Activated CD4-positive, alpha-beta T cell treated with anti-CD3 and anti-CD28 coated beads, Interleukin-2, amount 10 ng/mL, durations not matched to agents 7 days and 5 days (primary cell): ENCODE measurements around the gene JOSD2. TPM values are rescaled to one million over a fixed set of nuclear protein-coding genes. Genes with fewer than 3 reads are reported as not detected.

Source experiments
- CTCF ChIA-PET: fragments of 350-600 bp; sonication (Branson Sonifier 250); formaldehyde crosslinking; loops from one replicate; lab custom pipeline; 2021; ENCODE audit warnings: antibody characterized with exemption; lab: Charles Lee
- POLR2A ChIA-PET: fragments of 350-600 bp; sonication (Branson Sonifier 250); formaldehyde crosslinking; loops from one replicate; lab custom pipeline; 2021; ENCODE audit warnings: antibody characterized with exemption; lab: Charles Lee
- DNase-seq: peaks from one replicate; pipeline ENCODE4 v3.0.0-alpha.2; 2020
- H3K27ac Mint-ChIP-seq: one replicate; pipeline ENCODE4 v1.8.0; 2021; ENCODE audit warnings: mild to moderate bottlenecking, moderate library complexity, mixed read lengths
- H3K27me3 Mint-ChIP-seq: one replicate; pipeline ENCODE4 v1.8.0; 2021; ENCODE audit warnings: mixed read lengths
- H3K36me3 Mint-ChIP-seq: one replicate; pipeline ENCODE4 v1.8.0; 2021; ENCODE audit warnings: low read depth, mixed read lengths
- H3K4me1 Mint-ChIP-seq: one replicate; pipeline ENCODE4 v1.8.0; 2021; ENCODE audit warnings: mixed read lengths
- H3K4me3 Mint-ChIP-seq: one replicate; pipeline ENCODE4 v1.8.0; 2021; ENCODE audit warnings: mild to moderate bottlenecking, moderate library complexity, mixed read lengths
- H3K9me3 Mint-ChIP-seq: one replicate; pipeline ENCODE4 v1.8.0; 2021; ENCODE audit warnings: mixed read lengths
- total RNA-seq, 2 experiments: library from RNA; stranded (reverse); gene quantifications; one replicate each; pipeline ENCODE4 v1.2.3, GENCODE V29; 2021

Gene JOSD2
- total RNA-seq, 2 experiments from 2014 or later = 35.7 to 42.0 TPM

DNA sequence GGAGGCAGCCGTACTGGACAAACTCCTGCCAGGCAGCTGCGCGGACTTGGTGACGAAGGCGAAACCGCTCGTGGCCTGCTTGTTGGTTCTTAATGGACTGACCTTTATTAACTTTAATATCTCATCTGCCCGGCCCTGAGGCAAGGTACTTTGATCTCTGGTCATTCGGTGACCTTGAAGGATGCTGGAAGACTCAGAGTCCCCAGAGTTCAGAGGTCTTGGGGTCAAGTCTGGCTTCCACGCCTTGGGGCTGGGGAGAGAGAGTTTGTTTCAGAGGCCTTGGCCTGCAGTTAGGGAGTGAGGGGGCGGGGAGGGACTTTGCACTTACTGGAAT lies 44.3 kb downstream of the JOSD2 start:
- Mint-ChIP-seq H3K9me3 (no peaks in the 10 kb centered on the region), H3K27ac (no peak overlapping the region), H3K4me1 (no peaks in the 10 kb centered on the region), H3K27me3 (peaks cover 2% of the 10 kb centered on the region), H3K4me3 (no peak overlapping the region), H3K36me3 (no peaks in the 10 kb centered on the region)
- no peak for DNase-seq
- ChIA-PET POLR2A (no interaction called here), CTCF (interaction anchor here (0.9 kb wide), 1 partner anchor 98 kb away, joined by 3 read pairs; no protein-coding TSS in a partner anchor)

DNA sequence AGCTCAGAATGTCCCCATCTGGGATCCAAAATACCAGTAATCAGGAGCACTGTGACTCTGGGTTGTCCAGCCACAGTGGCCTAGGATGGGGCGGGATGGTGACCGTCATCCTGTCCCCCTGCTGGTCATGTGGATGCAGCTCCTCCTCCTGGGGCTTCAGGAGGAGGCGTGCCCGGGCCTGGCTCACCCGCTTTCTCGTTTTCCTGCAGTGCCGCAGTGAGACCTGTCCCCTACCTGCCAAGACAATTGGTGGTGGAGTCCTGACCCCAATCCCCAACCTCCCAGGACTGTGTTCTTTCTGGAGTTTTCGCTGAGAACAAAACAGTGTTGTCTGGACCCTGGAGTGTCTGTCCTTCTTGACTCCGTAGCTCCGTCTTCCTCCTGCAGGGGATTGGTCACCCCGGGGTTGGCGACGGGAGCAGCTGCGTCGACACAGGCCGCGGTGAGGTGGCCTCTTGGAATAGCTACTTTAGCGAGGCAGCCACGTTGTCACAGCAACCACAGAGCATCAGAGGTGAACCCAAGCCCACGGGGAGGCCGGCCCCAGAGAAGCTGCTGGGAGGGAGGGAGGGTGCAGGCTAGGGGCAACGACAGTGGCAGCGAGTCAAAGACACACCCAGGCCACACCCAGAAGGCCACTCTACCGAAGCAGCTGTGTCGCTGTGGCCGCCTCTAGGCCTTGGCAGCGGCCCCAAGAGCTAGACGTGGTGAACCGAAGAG lies 44.8 kb downstream of the JOSD2 start:
- ChIA-PET CTCF (interaction anchor here (0.9 kb wide), 1 partner anchor 98 kb away, joined by 3 read pairs; no protein-coding TSS in a partner anchor), POLR2A (interaction anchor here (0.6 kb wide), 1 partner anchor 37 kb away, joined by 3 read pairs; no protein-coding TSS in a partner anchor)
- no peak for DNase-seq
- Mint-ChIP-seq H3K4me1 (peaks cover 3% of the 10 kb centered on the region), H3K9me3 (no peaks in the 10 kb centered on the region), H3K27ac (no peak overlapping the region), H3K36me3 (no peaks in the 10 kb centered on the region), H3K4me3 (no peak overlapping the region), H3K27me3 (peaks cover 2% of the 10 kb centered on the region)

DNA sequence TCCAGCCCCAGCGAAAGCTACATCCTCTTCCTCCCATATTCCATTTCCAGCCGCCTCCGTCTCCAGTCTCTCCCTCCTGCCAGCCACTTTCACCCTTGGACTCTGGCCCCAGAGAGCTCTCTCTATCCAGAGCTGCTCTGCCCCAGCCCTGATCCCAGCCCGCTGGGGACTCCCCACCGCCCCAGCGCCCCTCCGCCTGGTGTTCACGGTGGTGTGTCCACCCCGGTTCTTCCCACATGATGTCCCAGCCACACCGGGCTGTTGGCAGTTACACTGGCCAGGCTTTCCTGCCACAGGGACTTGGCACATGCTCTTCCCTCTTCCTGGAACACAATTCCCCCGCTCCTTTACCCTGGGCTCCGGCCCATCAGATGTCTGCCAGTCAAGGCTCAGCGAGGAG lies 46.0 kb downstream of the JOSD2 start:
- H3K9me3 Mint-ChIP-seq = no peaks in the 10 kb centered on the region
- ChIA-PET POLR2A (no interaction called here), CTCF (interaction anchor here (0.9 kb wide), 1 partner anchor 92 kb away, joined by 3 read pairs; no protein-coding TSS in a partner anchor)
- H3K27ac Mint-ChIP-seq = no peak overlapping the region
- H3K4me1 Mint-ChIP-seq = peaks cover 9% of the 10 kb centered on the region
- peaks cover 5% of the 10 kb centered on the region for H3K27me3 Mint-ChIP-seq
- H3K36me3 Mint-ChIP-seq = no peaks in the 10 kb centered on the region
- no peak overlapping the region for H3K4me3 Mint-ChIP-seq
- no peak for DNase-seq

DNA sequence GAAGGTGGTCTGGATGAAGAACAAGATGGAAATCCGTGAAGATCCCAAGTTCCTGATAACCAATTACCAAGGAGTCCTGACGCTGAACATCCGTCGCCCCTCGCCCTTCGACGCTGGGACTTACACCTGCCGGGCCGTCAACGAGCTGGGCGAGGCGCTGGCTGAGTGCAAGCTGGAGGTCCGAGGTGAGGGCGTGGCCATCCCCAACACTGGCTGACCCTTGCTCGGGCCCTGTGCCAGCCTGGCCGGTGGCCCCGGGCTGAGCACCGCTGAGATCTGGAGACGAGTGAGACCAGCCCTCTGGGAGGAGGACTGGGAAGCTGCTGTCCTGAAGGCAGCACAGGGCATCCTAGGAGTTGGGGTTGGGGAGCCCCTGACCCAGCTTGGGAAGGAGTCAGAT lies 46.6 kb downstream of the JOSD2 start:
- H3K27ac Mint-ChIP-seq = no peak overlapping the region
- POLR2A ChIA-PET = no interaction called here
- H3K4me3 Mint-ChIP-seq = no peak overlapping the region

DNA sequence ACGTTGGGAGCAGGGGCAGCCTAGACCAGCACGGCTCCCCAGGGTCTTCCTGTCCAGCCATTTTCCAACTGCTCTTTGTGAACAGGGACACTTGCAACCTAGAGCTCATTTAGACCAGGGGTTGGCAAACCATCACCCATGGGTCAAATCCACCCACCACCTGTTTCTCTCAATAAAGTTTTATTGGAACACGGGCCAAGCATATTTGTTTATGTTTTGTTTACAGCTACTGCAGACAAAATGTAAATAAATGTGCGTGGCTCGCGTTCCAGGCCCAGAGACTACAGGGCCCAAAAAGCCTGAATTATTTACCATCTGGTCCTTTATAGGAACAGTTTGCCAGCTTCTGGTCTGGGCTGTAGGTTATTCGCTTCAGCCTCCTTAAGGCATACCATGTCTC lies 48.0 kb downstream of the JOSD2 start:
- H3K9me3 Mint-ChIP-seq = no peaks in the 10 kb centered on the region
- CTCF ChIA-PET = interaction anchor here (1.4 to 1.7 kb wide), 2 partner anchors 16 to 105 kb away, joined by 5 to 6 read pairs; no protein-coding TSS in a partner anchor
- no peak overlapping the region for H3K27ac Mint-ChIP-seq
- H3K4me3 Mint-ChIP-seq = no peak overlapping the region
- POLR2A ChIA-PET = no interaction called here
- no peaks in the 10 kb centered on the region for H3K36me3 Mint-ChIP-seq
- H3K27me3 Mint-ChIP-seq = peaks cover 4% of the 10 kb centered on the region
- DNase-seq = no peak
- H3K4me1 Mint-ChIP-seq = peaks cover 15% of the 10 kb centered on the region

More for the DNA sequence above, 46.6 kb downstream of the JOSD2 start:
- no peaks in the 10 kb centered on the region for H3K9me3 Mint-ChIP-seq
- H3K36me3 Mint-ChIP-seq = no peaks in the 10 kb centered on the region
- peaks cover 6% of the 10 kb centered on the region for H3K27me3 Mint-ChIP-seq
- no peak for DNase-seq
- CTCF ChIA-PET = interaction anchor here (0.8 to 0.9 kb wide), 2 partner anchors 92 to 132 kb away, joined by 3 read pairs; no protein-coding TSS in a partner anchor
- peaks cover 15% of the 10 kb centered on the region for H3K4me1 Mint-ChIP-seq

DNA sequence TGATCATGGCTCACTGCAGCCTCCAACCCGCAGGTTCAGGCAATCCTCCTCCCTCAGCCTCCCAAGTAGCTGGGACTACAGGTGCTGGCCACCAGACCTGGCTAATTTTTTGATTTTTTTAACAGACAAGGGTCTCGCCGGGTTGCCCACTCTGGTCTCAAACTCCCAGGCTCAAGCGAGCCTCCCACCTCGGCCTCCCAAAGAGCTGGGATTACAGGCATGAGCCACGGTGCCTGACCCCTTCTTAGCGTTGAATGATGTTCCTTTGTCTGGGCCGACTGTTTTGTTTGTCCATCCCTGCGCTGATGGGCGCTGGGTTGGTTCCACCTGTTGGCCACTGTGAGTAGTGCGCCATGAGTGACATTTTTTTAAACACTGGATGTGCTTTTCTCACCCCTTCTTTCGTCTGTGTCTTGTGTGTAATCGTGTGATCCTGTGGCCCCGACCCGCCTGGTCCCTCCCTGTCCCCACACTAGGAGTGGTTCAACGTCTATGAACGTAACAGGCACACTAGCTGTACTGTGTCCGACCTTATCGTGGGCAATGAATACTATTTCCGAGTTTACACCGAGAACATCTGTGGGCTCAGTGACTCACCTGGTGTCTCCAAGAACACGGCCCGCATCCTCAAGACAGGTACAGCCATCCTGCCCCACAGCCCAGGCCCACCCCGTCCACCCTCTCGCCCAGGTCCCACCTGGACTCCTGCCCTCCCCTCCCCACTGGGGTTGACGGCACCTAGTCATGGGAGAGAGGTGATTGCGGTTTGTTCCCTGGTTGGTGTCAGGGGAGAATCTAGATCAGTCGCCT lies 49.7 kb downstream of the JOSD2 start:
- CTCF ChIA-PET = interaction anchor here (0.7 to 2.3 kb wide), 9 partner anchors 8 to 104 kb away, joined by 3 to 17 read pairs (median 5); no protein-coding TSS in a partner anchor
- Mint-ChIP-seq H3K9me3 (no peaks in the 10 kb centered on the region), H3K27me3 (peaks cover 9% of the 10 kb centered on the region), H3K4me1 (peaks cover 15% of the 10 kb centered on the region), H3K27ac (no peak overlapping the region), H3K4me3 (no peak overlapping the region), H3K36me3 (no peaks in the 10 kb centered on the region)
- DNase-seq = peak; percentile 69
- POLR2A ChIA-PET = no interaction called here

DNA sequence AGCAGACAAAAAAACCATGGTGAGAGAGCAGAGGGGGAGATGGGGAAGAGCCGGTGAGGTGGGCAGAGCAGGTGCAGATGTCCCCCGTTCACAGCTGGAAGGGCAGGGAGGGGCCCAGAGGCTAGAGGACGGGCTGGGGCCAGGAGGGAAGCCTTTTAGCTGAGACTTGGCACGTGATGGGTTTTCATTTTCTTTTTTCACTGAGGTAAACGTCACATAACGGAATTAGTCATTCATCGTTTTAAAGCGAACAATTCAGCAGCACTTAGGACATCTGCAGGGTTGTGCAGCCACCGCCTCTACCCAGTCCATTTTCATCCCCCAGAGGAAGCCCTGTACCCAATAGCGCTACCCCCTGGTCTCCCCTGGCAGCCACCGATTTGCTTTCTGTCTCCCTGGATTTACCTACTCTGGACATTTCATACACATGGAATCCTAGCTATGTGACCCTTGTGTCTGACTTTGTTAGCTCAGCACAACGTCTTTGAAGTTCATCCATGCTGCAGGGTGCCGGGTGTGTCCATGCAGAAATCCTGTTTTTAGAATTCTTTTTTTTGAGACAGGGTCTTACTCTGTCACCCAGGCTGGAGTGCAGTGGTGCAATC lies 50.7 kb downstream of the JOSD2 start:
- no peaks in the 10 kb centered on the region for H3K9me3 Mint-ChIP-seq
- CTCF ChIA-PET = interaction anchor here (0.9 to 2.3 kb wide), 7 partner anchors 9 to 108 kb away, joined by 3 to 17 read pairs (median 5); no protein-coding TSS in a partner anchor
- H3K36me3 Mint-ChIP-seq = no peaks in the 10 kb centered on the region
- H3K27ac Mint-ChIP-seq = no peak overlapping the region
- peaks cover 9% of the 10 kb centered on the region for H3K27me3 Mint-ChIP-seq
- H3K4me1 Mint-ChIP-seq = peaks cover 15% of the 10 kb centered on the region
- POLR2A ChIA-PET = no interaction called here
- no peak overlapping the region for H3K4me3 Mint-ChIP-seq
- no peak for DNase-seq

DNA sequence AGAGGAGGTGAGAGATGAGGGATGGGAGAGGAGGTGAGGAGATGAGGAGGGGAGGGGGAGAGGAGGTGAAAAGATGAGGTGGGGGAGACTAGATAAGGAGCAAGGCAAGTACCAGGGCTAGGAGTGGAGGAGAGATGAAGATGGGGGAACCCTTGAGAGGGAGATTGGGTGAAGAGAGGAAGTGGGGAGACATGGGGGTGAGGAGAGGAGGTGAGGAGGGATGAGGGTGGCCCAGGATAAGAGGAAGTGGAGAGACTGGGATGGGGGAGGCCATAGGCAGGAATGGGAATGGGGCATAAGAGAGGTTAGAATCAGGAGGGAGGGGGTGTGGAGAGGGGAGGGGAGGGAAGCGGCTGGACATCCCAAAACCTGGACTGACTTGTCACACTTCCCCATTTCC lies 51.4 kb downstream of the JOSD2 start:
- H3K4me1 Mint-ChIP-seq = peaks cover 15% of the 10 kb centered on the region
- DNase-seq = no peak
- H3K9me3 Mint-ChIP-seq = no peaks in the 10 kb centered on the region
- peaks cover 9% of the 10 kb centered on the region for H3K27me3 Mint-ChIP-seq
- H3K4me3 Mint-ChIP-seq = no peak overlapping the region
- ChIA-PET POLR2A (no interaction called here), CTCF (interaction anchor here (0.9 to 2.3 kb wide), 4 partner anchors 18 to 108 kb away, joined by 3 to 17 read pairs (median 4); no protein-coding TSS in a partner anchor)
- no peak overlapping the region for H3K27ac Mint-ChIP-seq
- no peaks in the 10 kb centered on the region for H3K36me3 Mint-ChIP-seq

DNA sequence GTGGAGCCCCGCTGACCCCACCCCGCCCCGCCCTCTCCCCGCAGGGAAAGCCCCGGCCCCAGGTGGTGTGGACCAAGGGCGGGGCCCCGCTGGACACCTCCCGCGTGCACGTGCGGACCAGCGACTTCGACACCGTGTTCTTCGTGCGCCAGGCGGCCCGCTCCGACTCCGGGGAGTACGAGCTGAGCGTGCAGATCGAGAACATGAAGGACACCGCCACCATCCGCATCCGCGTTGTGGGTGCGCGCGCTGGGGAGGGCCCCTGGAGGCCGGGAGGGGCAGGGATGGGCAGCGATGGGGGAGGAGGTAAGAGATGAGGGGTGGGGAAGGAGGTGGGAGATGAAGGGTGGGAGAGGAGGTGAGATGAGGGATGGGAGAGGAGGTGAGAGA lies 51.9 kb downstream of the JOSD2 start:
- H3K36me3 Mint-ChIP-seq = no peaks in the 10 kb centered on the region
- peaks cover 9% of the 10 kb centered on the region for H3K27me3 Mint-ChIP-seq
- peaks cover 15% of the 10 kb centered on the region for H3K4me1 Mint-ChIP-seq
- no peaks in the 10 kb centered on the region for H3K9me3 Mint-ChIP-seq
- no peak overlapping the region for H3K4me3 Mint-ChIP-seq
- no peak for DNase-seq
- CTCF ChIA-PET = no interaction called here
- POLR2A ChIA-PET = no interaction called here
- no peak overlapping the region for H3K27ac Mint-ChIP-seq

DNA sequence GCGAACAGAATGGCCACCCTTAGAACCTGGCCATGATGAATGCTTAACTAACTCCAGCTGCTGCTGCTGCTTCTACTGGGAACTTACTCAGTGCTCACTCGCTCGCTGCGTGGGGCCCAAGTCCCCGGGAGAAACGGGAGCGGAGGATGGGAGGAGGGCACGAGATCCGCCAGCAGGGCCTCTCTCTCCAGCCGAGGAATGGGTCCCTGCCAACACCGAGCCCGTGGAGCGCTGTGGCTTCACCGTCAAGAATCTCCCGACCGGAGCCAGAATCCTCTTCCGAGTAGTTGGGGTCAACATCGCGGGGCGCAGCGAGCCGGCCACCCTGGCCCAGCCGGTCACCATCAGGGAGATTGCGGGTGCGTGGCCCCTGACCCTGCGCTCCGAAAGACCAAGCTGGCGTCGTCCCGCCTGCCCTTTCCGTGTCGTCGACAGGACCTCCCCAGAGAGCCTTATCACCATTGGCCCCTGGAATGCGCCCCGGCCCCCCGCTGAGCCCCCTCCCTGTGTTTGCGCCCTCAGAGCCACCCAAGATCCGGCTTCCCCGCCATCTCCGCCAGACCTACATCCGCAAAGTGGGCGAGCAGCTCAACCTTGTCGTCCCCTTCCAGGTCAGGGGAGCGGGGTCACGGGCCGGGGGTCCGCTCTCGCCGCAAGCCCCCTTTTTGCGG lies 52.5 kb downstream of the JOSD2 start:
- Mint-ChIP-seq H3K4me3 (no peak overlapping the region), H3K27ac (no peak overlapping the region), H3K4me1 (peaks cover 15% of the 10 kb centered on the region), H3K36me3 (no peaks in the 10 kb centered on the region), H3K27me3 (peaks cover 9% of the 10 kb centered on the region), H3K9me3 (no peaks in the 10 kb centered on the region)
- no peak for DNase-seq
- POLR2A ChIA-PET = no interaction called here
- CTCF ChIA-PET = interaction anchor here (1.5 kb wide), 1 partner anchor 83 kb away, joined by 4 read pairs; the partner anchor contains the start of gene NR1H2

DNA sequence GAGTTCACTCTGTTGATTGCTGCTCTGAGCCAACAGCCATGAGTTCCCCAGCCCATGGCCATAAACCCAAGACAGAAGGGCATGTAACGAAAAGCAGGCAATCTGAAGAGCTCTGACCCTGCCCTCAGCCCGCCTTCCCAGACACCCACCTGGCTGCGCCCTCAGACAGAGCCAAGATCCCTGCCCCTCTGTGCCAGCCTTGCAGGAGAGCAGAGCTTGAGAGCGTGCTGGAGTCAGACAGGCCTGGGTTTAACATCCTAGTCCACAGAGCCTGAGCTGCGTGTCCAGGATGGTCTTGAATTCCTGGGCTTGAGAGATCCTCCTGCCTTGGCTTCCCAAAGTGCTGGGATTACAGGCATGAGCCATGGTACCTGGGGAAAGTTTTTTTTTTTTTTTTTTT lies 53.7 kb downstream of the JOSD2 start:
- Mint-ChIP-seq H3K27ac (no peak overlapping the region), H3K27me3 (peaks cover 9% of the 10 kb centered on the region), H3K9me3 (no peaks in the 10 kb centered on the region), H3K4me1 (peaks cover 15% of the 10 kb centered on the region), H3K36me3 (no peaks in the 10 kb centered on the region), H3K4me3 (no peak overlapping the region)
- ChIA-PET CTCF (interaction anchor here (0.6 to 1.5 kb wide), 2 partner anchors 82 to 258 kb away, joined by 3 to 4 read pairs; partner anchors contain the start of gene NR1H2), POLR2A (no interaction called here)
- no peak for DNase-seq
